GM19035 (cell line): ENCODE results near the gene PXDN.
"Not testable (repeated sequence)": the region's sequence is repeated elsewhere in the genome, so short reads cannot be mapped to it uniquely, and the experiment has no call there.

ENCODE experiments used
- ATAC-seq: cut with Tn5 transposase; IDR thresholded peaks from one replicate; pipeline ENCODE4 v1.9.1; 2021; ENCODE audit not compliant: unreplicated experiment

The PXDN gene

GRCh38 chr2:1774929-1775328 lies 30.6 kb upstream of the PXDN start:
- ATAC-seq = no peak

DNA sequence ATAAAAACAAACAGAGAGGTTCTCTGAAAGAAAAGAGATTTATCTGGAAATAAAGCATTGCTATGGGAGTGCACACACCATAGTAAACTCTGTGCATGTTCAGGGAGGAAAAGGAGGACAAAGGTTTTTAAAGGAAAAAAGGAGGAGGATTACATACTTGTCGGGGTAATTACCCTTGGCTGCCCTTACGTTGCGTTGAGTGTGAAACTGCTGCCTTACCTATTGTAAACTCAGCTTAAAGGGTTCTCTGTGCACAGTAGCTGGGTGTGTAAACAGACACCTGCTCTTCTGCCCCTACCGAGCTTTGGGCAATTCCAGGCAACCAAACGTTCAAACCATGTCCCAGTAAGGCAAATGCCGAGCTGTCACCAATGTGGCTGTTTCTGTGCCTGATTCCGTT lies 29.6 kb upstream of the PXDN start:
- ATAC-seq = no peak

DNA sequence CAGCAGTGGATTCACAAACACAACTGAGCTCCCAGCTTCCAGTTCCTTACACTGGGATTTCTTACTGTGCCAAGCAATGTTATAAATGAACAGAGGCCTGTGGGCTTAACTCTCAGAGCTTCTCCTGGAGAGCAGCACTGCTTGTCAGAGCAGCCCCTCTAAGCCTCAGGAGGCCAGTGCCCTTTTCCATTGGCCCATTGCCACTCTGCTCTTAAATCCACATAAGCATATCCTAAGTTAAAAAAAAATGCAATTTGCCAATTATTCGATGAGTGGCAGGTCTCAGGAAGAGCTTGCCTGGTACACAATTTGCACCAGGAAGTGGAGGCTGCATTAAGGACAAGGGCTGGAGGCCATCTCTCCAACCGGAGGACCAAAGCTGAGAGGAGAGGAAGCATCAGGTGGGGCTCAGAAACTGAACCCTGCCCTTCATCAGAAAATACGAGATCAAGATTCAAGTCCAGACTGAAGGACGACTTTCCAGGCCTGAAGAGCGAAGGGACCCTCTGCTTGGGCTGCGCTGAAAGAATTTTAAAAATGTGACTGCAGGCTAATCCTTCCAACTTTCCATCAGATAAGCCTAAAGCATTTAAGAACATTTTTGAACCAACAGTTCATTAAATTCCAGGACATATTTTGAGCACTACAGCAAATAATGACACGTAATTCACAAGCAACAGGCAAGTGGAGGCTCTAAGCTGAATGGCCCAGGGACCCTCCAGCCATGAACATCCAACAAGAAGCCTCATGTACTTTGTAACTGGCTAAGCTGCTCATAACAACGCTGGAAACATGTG lies 28.4 kb upstream of the PXDN start:
- no peak for ATAC-seq

- no peak for ATAC-seq
These were observed 27.4 kb upstream of the PXDN start for GRCh38 chr2:1771626-1772280.

DNA sequence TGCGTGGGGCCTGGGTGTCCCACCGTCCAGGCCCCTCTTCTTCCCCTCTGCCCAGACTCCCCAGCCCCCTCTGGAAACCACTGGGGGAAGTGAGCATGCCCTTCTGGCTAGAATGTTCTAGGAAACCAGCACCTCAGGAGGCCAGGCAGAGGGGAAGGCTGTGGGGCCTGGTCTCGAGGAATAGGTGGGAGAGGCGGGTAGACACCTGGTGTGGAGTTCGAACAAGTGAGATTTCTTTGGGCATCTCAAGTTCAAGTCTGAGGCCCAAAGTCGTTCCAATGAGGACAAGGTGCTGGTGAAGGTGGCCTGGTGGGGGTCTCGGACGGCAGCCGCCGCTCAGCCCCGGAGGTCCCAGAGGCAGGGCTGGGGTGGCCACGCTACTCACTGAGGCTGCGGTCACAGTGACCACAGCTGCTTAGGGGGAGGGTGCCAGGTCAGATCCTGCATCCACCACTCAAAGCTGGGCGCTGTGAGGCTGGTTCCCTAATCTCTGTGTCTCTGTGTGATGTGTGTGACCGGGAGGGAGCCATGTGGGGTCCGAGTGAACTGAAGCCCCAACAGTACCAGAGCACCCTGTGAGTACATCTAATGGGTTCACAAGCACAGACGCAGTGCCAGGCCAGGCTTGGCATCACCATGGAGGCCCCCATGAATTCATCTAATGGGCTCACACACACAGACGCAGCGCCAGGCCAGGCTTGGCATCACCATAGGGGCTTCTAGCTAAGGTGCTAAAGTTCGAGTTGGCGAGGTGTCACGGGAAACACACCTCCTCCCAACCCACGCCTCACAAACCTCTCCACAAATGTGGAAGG lies 26.5 kb upstream of the PXDN start:
- no peak for ATAC-seq

DNA sequence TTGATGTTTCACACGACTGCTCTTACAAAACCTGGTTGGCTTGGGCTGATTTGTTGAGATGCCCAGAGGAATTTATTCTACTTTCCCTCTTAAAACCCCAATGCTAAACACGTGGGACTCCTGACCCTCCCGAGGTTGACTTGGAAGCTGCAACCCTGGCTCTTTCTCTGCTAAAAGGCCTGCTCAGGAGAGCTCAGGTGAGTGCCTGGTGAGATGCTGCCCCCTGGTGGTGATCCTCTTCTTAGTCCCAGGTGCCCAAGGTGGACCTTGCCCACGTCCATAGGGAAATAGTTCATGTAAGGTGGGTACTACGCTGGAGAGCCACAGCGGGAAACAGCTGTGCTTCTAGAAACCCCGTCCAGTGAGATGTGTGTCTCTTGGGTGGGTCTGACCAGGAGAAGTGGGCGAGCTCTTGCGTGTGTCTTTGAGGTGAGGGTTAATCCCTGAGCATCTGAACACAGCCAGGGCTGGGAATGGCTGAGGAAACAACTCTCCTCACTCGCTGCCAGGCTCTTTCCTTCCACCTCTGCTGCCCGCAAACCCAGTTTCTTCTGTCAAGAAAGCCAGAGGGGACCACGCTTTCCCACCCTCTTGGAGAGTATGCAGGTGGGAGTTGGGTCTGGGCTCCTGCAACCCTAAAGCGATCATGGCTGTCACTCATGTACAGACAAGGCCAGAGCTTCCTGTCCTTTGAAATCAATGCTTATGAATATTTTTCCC lies 25.5 kb upstream of the PXDN start:
- ATAC-seq = no peak

DNA sequence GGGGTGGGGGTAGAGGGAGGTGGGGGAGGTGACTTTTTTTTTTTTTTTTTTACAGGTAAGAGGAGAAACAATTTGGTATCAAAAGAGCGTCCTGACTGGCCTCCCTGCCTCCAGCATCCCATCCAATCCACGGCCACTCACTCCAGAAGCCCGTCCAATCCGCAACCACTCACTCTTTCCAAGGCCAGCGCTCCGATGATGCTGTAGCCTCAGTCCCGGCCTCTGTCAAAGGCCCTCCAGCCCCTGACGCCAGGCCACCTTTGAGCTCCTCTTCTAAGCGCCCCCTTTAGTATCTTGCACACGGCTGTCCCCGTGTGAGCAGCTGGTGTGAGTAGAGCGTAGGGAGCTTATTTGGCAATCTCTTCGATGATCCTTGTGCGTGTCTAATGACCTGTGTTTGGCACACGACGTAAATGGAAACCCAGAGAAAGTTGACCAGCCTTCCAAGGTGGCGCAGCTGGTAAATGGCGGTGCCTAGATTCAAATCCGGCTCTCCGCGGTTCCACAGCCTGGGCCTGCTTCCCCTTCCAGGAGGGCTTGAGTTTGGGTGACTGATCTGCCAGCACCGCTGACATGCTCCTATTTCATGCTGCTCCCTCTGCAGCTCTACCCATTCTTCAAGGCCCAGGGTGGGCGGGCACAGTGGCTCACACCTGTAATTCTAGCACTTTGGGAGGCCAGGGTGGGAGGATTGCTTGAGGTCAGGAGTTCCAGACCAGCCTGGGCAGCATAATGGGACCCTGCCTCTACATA lies 23.8 kb upstream of the PXDN start:
- ATAC-seq = no peak

GRCh38 chr2:1766851-1767811 lies 22.8 kb upstream of the PXDN start:
- ATAC-seq = no peak

DNA sequence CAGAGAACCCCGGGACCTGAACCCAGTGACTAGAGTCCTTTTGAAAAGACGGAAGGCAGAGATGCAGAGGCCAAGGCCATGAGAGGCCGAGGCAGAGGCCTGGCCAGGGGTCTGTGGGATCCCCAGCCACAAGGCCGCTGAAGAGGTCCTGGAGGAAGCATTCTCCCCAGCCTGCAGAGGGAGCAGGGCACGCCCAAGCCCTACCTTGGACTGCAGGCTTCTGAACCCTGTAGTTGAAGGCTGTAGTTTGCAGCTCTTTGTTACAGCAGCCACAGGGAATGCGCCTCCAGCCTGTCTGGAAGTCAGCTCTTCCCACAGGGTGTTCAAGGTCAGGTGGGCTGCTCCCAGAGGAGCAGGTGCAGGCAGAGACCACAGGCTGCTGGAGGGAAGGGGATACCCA lies 22.1 kb upstream of the PXDN start:
- ATAC-seq = no peak

DNA sequence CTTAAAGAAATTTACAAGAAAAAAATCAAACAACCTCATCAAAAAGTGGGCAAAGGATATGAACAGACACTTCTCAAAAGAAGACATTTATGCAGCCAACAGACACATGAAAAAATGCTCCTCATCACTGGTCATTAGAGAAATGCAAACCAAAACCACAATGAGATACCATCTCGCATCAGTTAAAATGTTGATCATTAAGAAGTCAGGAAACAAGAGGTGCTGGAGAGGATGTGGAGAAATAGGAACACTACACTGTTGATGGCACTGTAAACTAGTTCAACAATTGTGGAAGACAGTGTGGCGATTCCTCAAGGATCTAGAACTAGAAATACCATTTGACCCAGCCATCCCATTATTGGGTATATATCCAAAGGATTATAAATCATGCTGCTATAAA lies 20.9 kb upstream of the PXDN start:
- not testable (repeated sequence) for ATAC-seq

DNA sequence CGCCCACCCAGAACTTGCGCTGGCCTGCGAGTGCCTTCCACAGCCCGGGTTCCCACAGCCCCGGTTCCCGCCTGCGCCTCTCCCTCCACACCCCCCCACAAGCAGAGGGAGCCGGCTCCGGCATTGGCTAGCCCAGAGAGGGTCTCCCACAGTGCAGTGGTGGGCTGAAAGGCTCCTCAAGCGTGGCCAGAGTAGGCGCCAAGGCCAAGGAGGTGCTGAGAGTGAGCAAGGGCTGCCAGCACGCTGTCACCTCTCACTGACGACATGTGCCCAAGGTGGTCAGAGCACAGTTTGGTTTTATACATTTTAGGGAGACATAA lies 15.3 kb upstream of the PXDN start:
- no peak for ATAC-seq

- no peak for ATAC-seq
These were observed 14.7 kb upstream of the PXDN start for GRCh38 chr2:1758774-1759610.

DNA sequence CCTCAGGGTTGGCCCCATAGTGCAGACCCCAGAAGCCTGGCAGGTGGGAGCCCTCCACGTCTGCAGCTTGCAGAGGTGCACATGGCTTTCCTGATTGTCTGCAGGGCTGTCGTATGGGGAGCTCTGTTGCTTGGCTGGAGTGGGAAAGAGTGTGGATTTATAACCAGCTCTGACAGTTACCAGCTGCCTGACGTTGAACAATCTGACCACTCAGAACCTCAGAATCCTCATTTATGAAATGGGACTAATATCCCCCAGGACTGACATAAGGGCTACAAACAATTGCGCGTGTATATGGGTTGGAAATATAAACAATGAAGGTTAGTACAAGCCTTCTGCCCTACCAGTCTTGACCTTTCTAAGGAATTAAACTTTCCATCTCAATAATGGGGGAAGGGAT lies 13.9 kb upstream of the PXDN start:
- ATAC-seq = no peak

- ATAC-seq = no peak
These were observed 13.3 kb upstream of the PXDN start for GRCh38 chr2:1757567-1757966.

DNA sequence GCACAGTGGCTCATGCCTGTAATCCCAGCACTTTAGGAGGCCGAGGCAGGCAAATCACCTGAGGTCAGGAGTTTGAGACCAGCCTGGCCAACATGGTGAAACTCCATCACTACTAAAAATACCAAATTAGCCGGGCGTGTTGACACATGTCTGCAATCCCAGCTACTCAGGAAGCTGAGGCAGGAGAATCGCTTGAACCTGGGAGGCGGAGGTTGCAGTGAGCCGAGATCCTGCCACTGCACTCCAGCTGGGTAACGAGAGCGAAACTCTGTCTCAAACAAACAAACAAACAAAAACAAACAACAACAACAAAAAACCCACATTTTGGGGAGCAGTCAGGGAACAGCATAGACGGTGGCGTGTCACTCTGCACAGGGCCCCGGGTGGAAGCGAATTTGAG lies 12.8 kb upstream of the PXDN start:
- ATAC-seq = not testable (repeated sequence)

DNA sequence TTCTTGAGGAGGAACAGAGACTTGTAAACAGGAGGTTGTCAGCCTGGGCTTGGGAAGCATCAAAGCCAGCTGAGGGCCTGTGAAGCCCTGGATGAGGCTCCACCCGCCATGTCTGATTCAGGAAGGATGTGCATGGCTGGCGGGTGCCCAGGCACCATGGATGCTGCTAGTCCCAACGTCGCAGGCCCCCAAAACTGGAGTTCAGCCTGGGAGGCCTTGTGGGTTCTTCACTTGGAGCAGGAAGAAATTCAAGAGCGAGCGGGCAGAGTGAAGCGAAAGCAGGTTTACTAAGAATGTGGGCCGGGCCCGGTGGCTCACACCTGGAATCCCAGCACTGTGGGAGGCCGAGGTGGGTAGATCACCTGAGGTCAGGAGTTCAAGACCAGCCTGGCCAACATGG lies 12.1 kb upstream of the PXDN start:
- ATAC-seq = no peak

DNA sequence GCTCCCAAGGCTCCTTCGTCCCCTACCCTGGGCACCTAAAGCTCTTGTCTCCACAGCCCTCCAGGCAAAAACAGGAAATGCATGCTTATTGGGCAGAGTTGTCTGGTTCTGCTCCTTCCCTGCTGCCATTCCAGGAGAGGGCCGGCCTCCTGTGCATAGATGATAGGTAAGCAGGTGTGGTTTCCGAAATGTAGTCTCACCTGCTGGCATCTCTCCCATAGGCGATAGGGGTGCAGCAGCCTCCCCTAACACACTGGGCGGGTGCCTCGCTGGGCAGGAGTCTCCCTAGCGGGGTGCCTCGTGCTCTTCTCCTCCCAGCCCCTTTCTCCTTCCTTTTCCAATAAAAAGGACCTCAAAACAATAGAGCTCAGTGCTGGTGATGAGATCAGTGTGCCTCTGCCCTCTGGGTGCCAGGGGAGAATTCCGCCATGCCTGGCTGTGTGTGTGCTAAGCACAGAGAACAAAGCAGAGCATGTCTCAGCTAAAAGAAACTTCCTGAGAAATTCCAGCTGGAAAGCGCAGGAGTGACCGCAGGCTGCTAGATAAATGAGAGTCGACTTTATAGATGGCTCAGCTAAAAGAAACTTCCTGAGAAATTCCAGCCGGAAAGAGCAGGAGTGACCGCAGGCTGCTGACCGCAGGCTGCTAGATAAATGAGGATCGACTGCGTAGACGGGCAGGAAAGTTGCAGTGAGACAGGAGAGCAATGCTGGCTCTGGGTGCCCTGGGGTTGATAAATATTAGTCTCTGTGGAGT lies 11.3 kb upstream of the PXDN start:
- ATAC-seq = no peak
